Hematopoietic multipotent progenitor cell treated with erythropoietin and hydrocortisone succinate and interleukin-3 and kit ligand, for 8 days (in vitro differentiated cells): ENCODE measurements around the gene COL4A4.

Source experiments
- DNase-seq: peaks from one replicate; pipeline ENCODE4 v3.0.0-alpha.2; 2015

COL4A4 gene

GRCh38 chr2:227029426-227030105 lies 134.4 kb downstream of the COL4A4 start:
- DNase-seq = no peak

GRCh38 chr2:227025510-227025909 lies 138.5 kb downstream of the COL4A4 start:
- no peak for DNase-seq

GRCh38 chr2:227022608-227023007 lies 141.4 kb downstream of the COL4A4 start:
- no peak for DNase-seq

- DNase-seq = no peak
These were observed 143.6 kb downstream of the COL4A4 start for GRCh38 chr2:227020416-227020815.

GRCh38 chr2:227016894-227017293 lies 147.1 kb downstream of the COL4A4 start:
- no peak for DNase-seq

GRCh38 chr2:227013881-227014280 lies 150.1 kb downstream of the COL4A4 start:
- DNase-seq = no peak

GRCh38 chr2:227013330-227013729 lies 150.7 kb downstream of the COL4A4 start:
- no peak for DNase-seq

- DNase-seq = no peak
These were observed 153.6 kb downstream of the COL4A4 start for GRCh38 chr2:227010433-227010832.

GRCh38 chr2:227007940-227008339 lies 156.1 kb downstream of the COL4A4 start:
- DNase-seq = no peak

GRCh38 chr2:227007148-227007547 lies 156.9 kb downstream of the COL4A4 start:
- DNase-seq = no peak

GRCh38 chr2:227006189-227006897 lies 157.7 kb downstream of the COL4A4 start:
- DNase-seq = no peak

GRCh38 chr2:227004482-227004881 lies 159.5 kb downstream of the COL4A4 start:
- DNase-seq = no peak

- DNase-seq = no peak
These were observed 163.9 kb downstream of the COL4A4 start for GRCh38 chr2:227000123-227000522.

- no peak for DNase-seq
These were observed 164.3 kb downstream of the COL4A4 start for GRCh38 chr2:226999661-227000060.

- DNase-seq = no peak
These were observed 168.4 kb downstream of the COL4A4 start for GRCh38 chr2:226995625-226996041.

- no peak for DNase-seq
These were observed 169.2 kb downstream of the COL4A4 start for GRCh38 chr2:226994775-226995174.

- DNase-seq = no peak
These were observed 170.8 kb downstream of the COL4A4 start for GRCh38 chr2:226993171-226993570.

- no peak for DNase-seq
These were observed 172.3 kb downstream of the COL4A4 start for GRCh38 chr2:226991663-226992062.

GRCh38 chr2:226985583-226985946 lies 178.4 kb downstream of the COL4A4 start:
- DNase-seq = no peak

GRCh38 chr2:226984750-226985582 lies 179.0 kb downstream of the COL4A4 start:
- DNase-seq = peak; percentile 81

GRCh38 chr2:226983895-226984749 lies 179.9 kb downstream of the COL4A4 start:
- peak; percentile 79 for DNase-seq

GRCh38 chr2:226981791-226982326 lies 182.1 kb downstream of the COL4A4 start:
- peak; percentile 97 for DNase-seq
